Aorta (tissue), 5 donors: ENCODE measurements around the gene RAB3GAP1. TPM values are rescaled to one million over a fixed set of nuclear protein-coding genes. Genes with fewer than 3 reads are reported as not detected.

Experiments used
- ATAC-seq: fragments of 200-7000 bp; cut with Tn5 transposase; one replicate; pipeline ENCODE4 v1.9.1; 2022; ENCODE audit warnings: moderate library complexity; ENCODE audit not compliant: low FRiP score
- DNase-seq, 2 donors: peaks; one replicate each; pipeline ENCODE4 v3.0.0-alpha.2; 2020
- H3K27ac ChIP-seq, 2 donors: one replicate each; pipeline ENCODE4 v1.5.1; 2013; ENCODE audit warnings: low read length in 2 of 2, mild to moderate bottlenecking in 2 of 2, moderate library complexity in 2 of 2, control low read depth in 1 of 2, inconsistent platforms in 1 of 2, low read depth in 1 of 2
- H3K27me3 ChIP-seq, 2 donors: one replicate each; pipeline ENCODE4 v1.6.1; 2013; ENCODE audit warnings: control low read depth in 1 of 2, low read length in 1 of 2, mild to moderate bottlenecking in 1 of 2, moderate library complexity in 1 of 2; ENCODE audit not compliant: insufficient read depth in 2 of 2, control insufficient read depth in 1 of 2
- H3K36me3 ChIP-seq, 2 donors: one replicate each; pipeline ENCODE4 v1.6.1; 2013; ENCODE audit warnings: control low read depth in 1 of 2, low read length in 1 of 2, mild to moderate bottlenecking in 1 of 2; ENCODE audit not compliant: insufficient read depth in 2 of 2, control insufficient read depth in 1 of 2
- H3K4me1 ChIP-seq, 2 donors: one replicate each; pipeline ENCODE4 v1.6.1; 2013; ENCODE audit warnings: low read length in 2 of 2, control low read depth in 1 of 2, mild to moderate bottlenecking in 1 of 2, moderate library complexity in 1 of 2; ENCODE audit not compliant: insufficient read depth in 2 of 2, control insufficient read depth in 1 of 2
- H3K4me3 ChIP-seq, 2 donors: one replicate each; pipeline ENCODE4 v1.5.1; 2013; ENCODE audit warnings: low read length in 2 of 2, control low read depth in 1 of 2, mild to moderate bottlenecking in 1 of 2
- H3K9me3 ChIP-seq: one replicate; pipeline ENCODE4 v1.6.1; 2013; ENCODE audit warnings: mild to moderate bottlenecking, low read length; ENCODE audit not compliant: control insufficient read depth
- WGBS, 2 donors: extraction: QIAGEN DNeasy Blood & Tissue Kit; methylation state at CpG; one replicate each; pipeline ENCODE4 v1.1.7; 2013; 5-methylcytosine and 5-hydroxymethylcytosine counted together
- intact Hi-C, 2 donors: fragments of 100-400 bp; cut with DNase I; formaldehyde crosslinking; loops; one replicate each; pipeline versions ENCODE4 v1.14.2 to v1.15.0; 2022
- polyA plus RNA-seq, 2 donors: library from polyadenylated mRNA; stranded (reverse); fragments of 200-250 nt; gene quantifications; one replicate each; pipeline ENCODE4 v1.2.3, GENCODE V29; 2013
- total RNA-seq, 2 donors: library from RNA; stranded (reverse); fragmentation: NEBNext Ultra II Directional; extraction: Animal tissue kit (Norgen Biotek cat#: 25700); gene quantifications; one replicate each; pipeline ENCODE4 v1.2.1, GENCODE V29; 2021
- donor health status: healthy with polysubstance abuse.
- donor health status: Bipolar disorder and iron deficiency.
- donor health status: DM: no; HTN: no; CAD: no.
- donor health status: DM: no; HTN: no; CAD: no.
- donor health status: DM: yes; HTN: yes; CAD: no.

RAB3GAP1 gene
- total and polyA plus RNA-seq, 4 donors = 30.2 to 86.1 (median 49.0) TPM

GRCh38 chr2:135142323-135142722, 90.2 kb downstream of the RAB3GAP1 start:
- intact Hi-C loops = no loop called here
- no peaks in the 10 kb centered on the region for H3K9me3 ChIP-seq
- no peak overlapping the region for H3K27ac ChIP-seq
- H3K27me3 ChIP-seq = no peaks in the 10 kb centered on the region
- peaks cover 0 to 2% of the 10 kb centered on the region in 2 donors for H3K36me3 ChIP-seq
- H3K4me1 ChIP-seq = no peaks in the 10 kb centered on the region
- no peak overlapping the region for H3K4me3 ChIP-seq
- DNase-seq = no peak
- no peak for ATAC-seq
- WGBS, 2 donors = 93 to 95% methylated on average over 1 of the region's 1 CpG

GRCh38 chr2:135144343-135144742, 92.3 kb downstream of the RAB3GAP1 start:
- H3K9me3 ChIP-seq = no peaks in the 10 kb centered on the region
- intact Hi-C loops = no loop called here
- H3K27me3 ChIP-seq = no peaks in the 10 kb centered on the region
- H3K36me3 ChIP-seq = peaks cover 0 to 2% of the 10 kb centered on the region in 2 donors
- H3K27ac ChIP-seq = no peak overlapping the region
- 93 to 97% methylated on average over 2 of the region's 2 CpGs for WGBS, 2 donors
- no peak overlapping the region for H3K4me3 ChIP-seq
- no peaks in the 10 kb centered on the region for H3K4me1 ChIP-seq
- ATAC-seq = no peak
- no peak for DNase-seq

- DNase-seq (no peak), ATAC-seq (no peak)
- WGBS, 2 donors = 66 to 74% methylated on average over 1 of the region's 1 CpG
- H3K36me3 ChIP-seq = peaks cover 0 to 5% of the 10 kb centered on the region in 2 donors
- H3K27me3 ChIP-seq = no peaks in the 10 kb centered on the region
- H3K4me1 ChIP-seq = no peaks in the 10 kb centered on the region
- no peak overlapping the region for H3K27ac ChIP-seq
- intact Hi-C loops = no loop called here
- H3K9me3 ChIP-seq = no peaks in the 10 kb centered on the region
- no peak overlapping the region for H3K4me3 ChIP-seq
These were observed 97.2 kb downstream of the RAB3GAP1 start for GRCh38 chr2:135149251-135149650.

GRCh38 chr2:135150725-135151124, 98.6 kb downstream of the RAB3GAP1 start:
- Histone ChIP-seq H3K27me3 (no peaks in the 10 kb centered on the region), H3K4me3 (no peak overlapping the region), H3K36me3 (peaks cover 0 to 5% of the 10 kb centered on the region in 2 donors), H3K4me1 (no peaks in the 10 kb centered on the region), H3K9me3 (no peaks in the 10 kb centered on the region), H3K27ac (no peak overlapping the region)
- 92 to 100% methylated on average over 1 of the region's 1 CpG for WGBS, 2 donors
- DNase-seq (no peak), ATAC-seq (no peak)
- intact Hi-C loops = no loop called here

GRCh38 chr2:135151615-135152014, 99.5 kb downstream of the RAB3GAP1 start:
- WGBS, 2 donors = 84 to 88% methylated on average over 3 of the region's 3 CpGs
- peaks cover 0 to 5% of the 10 kb centered on the region in 2 donors for H3K36me3 ChIP-seq
- ATAC-seq = no peak
- no peaks in the 10 kb centered on the region for H3K4me1 ChIP-seq
- H3K4me3 ChIP-seq = no peak overlapping the region
- H3K27me3 ChIP-seq = no peaks in the 10 kb centered on the region
- intact Hi-C loops = no loop called here
- DNase-seq = no peak
- no peak overlapping the region for H3K27ac ChIP-seq
- H3K9me3 ChIP-seq = no peaks in the 10 kb centered on the region

- no peak overlapping the region for H3K4me3 ChIP-seq
- no peaks in the 10 kb centered on the region for H3K4me1 ChIP-seq
- H3K27ac ChIP-seq = no peak overlapping the region
- 86% methylated on average over 1 of the region's 1 CpG for WGBS, 2 donors
- intact Hi-C loops = no loop called here
- peaks cover 0 to 5% of the 10 kb centered on the region in 2 donors for H3K36me3 ChIP-seq
- ATAC-seq = no peak
- no peak for DNase-seq
- no peaks in the 10 kb centered on the region for H3K9me3 ChIP-seq
- no peaks in the 10 kb centered on the region for H3K27me3 ChIP-seq
These were observed 100.3 kb downstream of the RAB3GAP1 start for GRCh38 chr2:135152361-135152760.

GRCh38 chr2:135154962-135155361, 102.9 kb downstream of the RAB3GAP1 start:
- intact Hi-C loops = no loop called here
- H3K36me3 ChIP-seq = peaks cover 2 to 8% of the 10 kb centered on the region in 2 donors
- no peak overlapping the region for H3K4me3 ChIP-seq
- no peak overlapping the region for H3K27ac ChIP-seq
- ATAC-seq = no peak
- no peaks in the 10 kb centered on the region for H3K4me1 ChIP-seq
- H3K9me3 ChIP-seq = no peaks in the 10 kb centered on the region
- no peak for DNase-seq
- no peaks in the 10 kb centered on the region for H3K27me3 ChIP-seq

- H3K36me3 ChIP-seq = peaks cover 2 to 7% of the 10 kb centered on the region in 2 donors
- H3K4me3 ChIP-seq = no peak overlapping the region
- no peak overlapping the region for H3K27ac ChIP-seq
- H3K4me1 ChIP-seq = no peaks in the 10 kb centered on the region
- DNase-seq (no peak), ATAC-seq (no peak)
- no peaks in the 10 kb centered on the region for H3K27me3 ChIP-seq
- 91 to 94% methylated on average over 3 of the region's 3 CpGs for WGBS, 2 donors
- no peaks in the 10 kb centered on the region for H3K9me3 ChIP-seq
- intact Hi-C loops = no loop called here
These were observed 105.8 kb downstream of the RAB3GAP1 start for GRCh38 chr2:135157856-135158255.

GRCh38 chr2:135159191-135159590, 107.1 kb downstream of the RAB3GAP1 start:
- intact Hi-C loops = no loop called here
- H3K36me3 ChIP-seq = peaks cover 2 to 5% of the 10 kb centered on the region in 2 donors

More at GRCh38 chr2:135159191-135159590, 107.1 kb downstream of the RAB3GAP1 start:
- 93 to 100% methylated on average over 2 of the region's 2 CpGs for WGBS, 2 donors
- no peak for DNase-seq
- H3K27me3 ChIP-seq = no peaks in the 10 kb centered on the region
- no peak overlapping the region for H3K27ac ChIP-seq
- no peak overlapping the region for H3K4me3 ChIP-seq
- no peaks in the 10 kb centered on the region for H3K9me3 ChIP-seq
- H3K4me1 ChIP-seq = no peaks in the 10 kb centered on the region
- no peak for ATAC-seq
